ENCODE measurements around the gene SARS2.

DNA sequence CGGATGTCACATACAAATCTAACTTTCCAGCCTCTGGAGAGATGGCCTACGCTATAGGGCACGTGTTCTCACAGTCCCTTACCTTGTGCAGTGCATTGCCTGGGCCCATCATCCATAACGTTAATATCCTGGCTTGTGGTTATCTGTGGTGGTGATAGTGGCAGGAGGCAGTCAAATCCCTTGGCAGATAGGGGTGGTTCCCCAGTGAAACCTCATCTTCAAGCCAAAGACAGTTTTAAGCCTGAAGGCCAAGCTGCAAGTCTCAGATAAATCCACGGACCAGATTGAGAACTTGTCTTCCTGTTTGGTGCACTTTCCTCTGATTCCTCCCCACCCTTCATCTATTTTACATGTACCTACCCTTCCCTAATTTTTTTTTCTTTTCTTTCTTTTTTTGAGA lies 49.2 kb upstream of the SARS2 start:
- TF ChIP-seq, protein P1, sequence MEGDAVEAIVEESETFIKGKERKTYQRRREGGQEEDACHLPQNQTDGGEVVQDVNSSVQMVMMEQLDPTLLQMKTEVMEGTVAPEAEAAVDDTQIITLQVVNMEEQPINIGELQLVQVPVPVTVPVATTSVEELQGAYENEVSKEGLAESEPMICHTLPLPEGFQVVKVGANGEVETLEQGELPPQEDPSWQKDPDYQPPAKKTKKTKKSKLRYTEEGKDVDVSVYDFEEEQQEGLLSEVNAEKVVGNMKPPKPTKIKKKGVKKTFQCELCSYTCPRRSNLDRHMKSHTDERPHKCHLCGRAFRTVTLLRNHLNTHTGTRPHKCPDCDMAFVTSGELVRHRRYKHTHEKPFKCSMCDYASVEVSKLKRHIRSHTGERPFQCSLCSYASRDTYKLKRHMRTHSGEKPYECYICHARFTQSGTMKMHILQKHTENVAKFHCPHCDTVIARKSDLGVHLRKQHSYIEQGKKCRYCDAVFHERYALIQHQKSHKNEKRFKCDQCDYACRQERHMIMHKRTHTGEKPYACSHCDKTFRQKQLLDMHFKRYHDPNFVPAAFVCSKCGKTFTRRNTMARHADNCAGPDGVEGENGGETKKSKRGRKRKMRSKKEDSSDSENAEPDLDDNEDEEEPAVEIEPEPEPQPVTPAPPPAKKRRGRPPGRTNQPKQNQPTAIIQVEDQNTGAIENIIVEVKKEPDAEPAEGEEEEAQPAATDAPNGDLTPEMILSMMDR (IDR thresholded peaks at IDR 0.05), result no peak
- TF ChIP-seq EZH2 (IDR thresholded peaks at IDR 0.05) (no peak), EZH2phosphoT487 (IDR thresholded peaks at IDR 0.05) (no peak)
